PFSK-1 (cell line): ENCODE data around the gene CTTNBP2NL.

ENCODE experiments used
- FOXP2 ChIP-seq: optimal IDR thresholded peaks from 2 replicates; pipeline ENCODE3; 2011; ENCODE audit warnings: borderline replicate concordance, control low read depth, inconsistent platforms; ENCODE audit not compliant: insufficient read depth; ENCODE audit errors: extremely low read length, extremely low read depth
- POLR2AphosphoS5 ChIP-seq: IDR thresholded peaks from 2 replicates; pipeline ENCODE4 v1.6.1; 2012; ENCODE audit warnings: low read depth, mild to moderate bottlenecking, control low read depth, low read length, moderate library complexity
- REST ChIP-seq, 2 experiments: IDR thresholded peaks; 2 replicates each; pipeline versions ENCODE4 v1.6.1 to v1.8.0; 2011 to 2012; ENCODE audit warnings: low read depth in 2 of 2, low read length in 2 of 2, control low read depth in 1 of 2, inconsistent platforms in 1 of 2, mild to moderate bottlenecking in 1 of 2, moderate library complexity in 1 of 2; ENCODE audit not compliant: insufficient read depth in 1 of 2
- SIN3A ChIP-seq: IDR thresholded peaks from 2 replicates; pipeline ENCODE4 v1.6.1; 2012; ENCODE audit warnings: mild to moderate bottlenecking, low read length, moderate library complexity, borderline replicate concordance; ENCODE audit not compliant: insufficient read depth
- TAF1 ChIP-seq: IDR thresholded peaks from 2 replicates; pipeline ENCODE4 v1.6.1; 2012; ENCODE audit warnings: low read length, control low read depth, borderline replicate concordance; ENCODE audit not compliant: insufficient read depth

The CTTNBP2NL gene

GRCh38 chr1:112394743-112395062 is 1.3 kb upstream of the CTTNBP2NL start:
- TF ChIP-seq SIN3A = no peak

DNA sequence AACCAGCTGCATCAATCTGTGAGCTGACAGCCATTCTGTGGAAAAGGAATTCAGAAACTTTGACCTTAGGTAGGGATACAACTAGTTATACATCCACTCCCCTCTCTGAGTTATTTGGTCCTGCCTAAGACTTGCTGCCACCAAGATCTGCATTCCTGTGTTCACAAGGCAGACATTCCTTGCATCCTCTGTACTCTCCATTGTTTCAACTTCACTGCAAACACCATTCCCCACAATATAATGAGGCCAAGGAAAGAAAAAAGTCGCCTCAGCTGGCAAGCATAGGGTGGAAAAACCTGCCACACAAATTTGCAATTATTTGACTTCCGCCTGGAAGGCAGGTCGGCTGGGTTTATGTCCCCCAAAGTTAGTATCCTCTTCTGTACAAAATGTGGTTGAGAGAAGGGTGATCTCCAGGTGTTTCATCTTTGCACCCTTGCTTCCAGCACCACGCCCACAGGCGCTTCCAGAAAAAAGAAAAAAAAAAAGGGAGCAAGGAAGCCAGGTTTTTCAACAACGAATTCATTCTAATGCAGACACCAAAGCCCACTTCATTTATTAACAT is 676 bp upstream of the CTTNBP2NL start:
- TF ChIP-seq REST (IDR thresholded peaks at IDR 0.05; ENCODE audit: insufficient read depth in 1 of 2, low read depth in 2 of 2, low read length in 2 of 2) (no peak), TAF1 (no peak), POLR2AphosphoS5 (no peak), SIN3A (no peak), FOXP2 (no peak)

DNA sequence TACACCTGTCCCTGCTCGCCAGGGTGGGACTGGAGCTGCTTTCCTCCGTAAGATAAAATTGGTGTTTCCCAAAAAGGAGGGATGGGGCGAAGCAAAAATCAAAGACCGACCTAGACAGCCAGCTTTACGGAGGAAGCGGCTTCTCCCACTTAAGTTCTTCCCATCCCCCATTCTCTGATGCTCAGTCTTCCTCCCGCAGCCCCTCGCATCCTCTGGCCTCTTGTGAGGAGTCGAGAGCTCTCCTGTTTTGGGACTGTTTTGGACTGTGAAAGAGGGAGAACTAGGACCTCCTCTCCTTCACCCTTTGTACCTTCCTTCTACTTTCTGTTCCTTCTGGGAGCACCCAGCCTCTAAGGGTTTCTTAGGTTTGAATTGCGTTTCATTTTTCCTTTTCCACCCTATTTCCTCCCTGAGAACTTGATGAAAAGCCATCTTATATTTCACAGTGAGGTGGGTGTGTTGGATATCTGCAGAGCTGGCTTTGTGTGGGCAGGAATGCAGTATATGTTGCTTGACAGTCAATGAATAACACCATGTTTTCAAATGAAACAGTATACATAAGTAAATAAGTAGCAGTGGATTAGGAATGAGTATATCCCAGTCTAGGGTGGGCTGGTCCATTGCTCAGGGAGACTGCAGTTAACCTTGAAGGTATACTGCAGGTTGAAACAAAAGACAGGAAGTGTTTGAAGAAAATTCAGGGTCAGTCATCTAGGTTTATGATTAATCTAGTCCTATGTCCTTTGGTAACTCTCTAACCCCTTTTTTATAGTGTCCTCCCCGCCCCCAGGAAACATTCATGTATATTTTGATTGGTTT is 848 bp downstream of the CTTNBP2NL start:
- TF ChIP-seq TAF1 (no peak), REST (IDR thresholded peaks at IDR 0.05; ENCODE audit: insufficient read depth in 1 of 2, low read depth in 2 of 2, low read length in 2 of 2) (no peak), POLR2AphosphoS5 (no peak), SIN3A (no peak), FOXP2 (no peak)

- TF ChIP-seq REST (IDR thresholded peaks at IDR 0.05; ENCODE audit: insufficient read depth in 1 of 2, low read depth in 2 of 2, low read length in 2 of 2) (no peak), FOXP2 (no peak), POLR2AphosphoS5 (no peak), TAF1 (no peak), SIN3A (no peak)
Observed at GRCh38 chr1:112397841-112398240, 1.8 kb downstream of the CTTNBP2NL start.

DNA sequence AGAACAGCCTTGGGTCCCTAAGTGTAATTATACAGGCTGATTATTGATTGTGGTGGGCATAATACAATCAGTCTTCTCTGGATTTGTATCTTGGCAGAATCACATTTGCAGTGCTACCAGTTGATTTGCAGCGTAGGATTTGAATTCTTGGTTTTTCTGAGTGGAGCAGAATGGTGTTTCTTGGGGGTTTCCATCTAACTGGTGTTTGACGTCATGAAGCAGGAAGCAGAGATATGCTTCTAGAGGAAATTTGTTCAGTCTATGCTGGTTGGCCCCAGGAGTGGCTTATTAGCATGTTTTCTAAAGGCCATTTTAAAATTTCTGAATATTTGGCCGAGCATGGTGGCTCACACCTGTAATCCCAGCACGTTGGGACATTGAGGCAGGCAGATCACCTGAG is 3.4 kb downstream of the CTTNBP2NL start:
- no peak for TF ChIP-seq SIN3A
- no peak for TF ChIP-seq REST (IDR thresholded peaks at IDR 0.05; ENCODE audit: insufficient read depth in 1 of 2, low read depth in 2 of 2, low read length in 2 of 2)
- TF ChIP-seq FOXP2 = no peak
- no peak for TF ChIP-seq TAF1
- TF ChIP-seq POLR2AphosphoS5 = no peak
